Sigmoid colon (tissue), 4 donors: Measurements from ENCODE around the gene APOB.

Experiments
- CTCF ChIP-seq, 4 experiments: fragments of 450-650 bp in 3 of 4; fragments of 200-600 bp in 1 of 4; IDR thresholded peaks; one replicate each; pipeline ENCODE4 v1.5.1; 2016 to 2019; ENCODE audit warnings: antibody characterized with exemption in 4 of 4, mild to moderate bottlenecking in 3 of 4, moderate library complexity in 2 of 4
- EP300 ChIP-seq, 4 donors: sonication (generic); formaldehyde crosslinking; IDR thresholded peaks; one replicate each; pipeline ENCODE4 v1.6.1; 2017; ENCODE audit warnings: antibody characterized with exemption in 4 of 4
- POLR2A ChIP-seq, 2 donors: fragments of 450-650 bp; IDR thresholded peaks; one replicate each; pipeline ENCODE4 v1.6.1; 2016; ENCODE audit warnings: antibody characterized with exemption in 2 of 2, mild to moderate bottlenecking in 2 of 2, moderate library complexity in 2 of 2
- POLR2AphosphoS5 ChIP-seq, 4 donors: sonication (generic); formaldehyde crosslinking; IDR thresholded peaks; one replicate each; pipeline ENCODE4 v1.6.1; 2017; ENCODE audit warnings: antibody characterized with exemption in 4 of 4

DNA sequence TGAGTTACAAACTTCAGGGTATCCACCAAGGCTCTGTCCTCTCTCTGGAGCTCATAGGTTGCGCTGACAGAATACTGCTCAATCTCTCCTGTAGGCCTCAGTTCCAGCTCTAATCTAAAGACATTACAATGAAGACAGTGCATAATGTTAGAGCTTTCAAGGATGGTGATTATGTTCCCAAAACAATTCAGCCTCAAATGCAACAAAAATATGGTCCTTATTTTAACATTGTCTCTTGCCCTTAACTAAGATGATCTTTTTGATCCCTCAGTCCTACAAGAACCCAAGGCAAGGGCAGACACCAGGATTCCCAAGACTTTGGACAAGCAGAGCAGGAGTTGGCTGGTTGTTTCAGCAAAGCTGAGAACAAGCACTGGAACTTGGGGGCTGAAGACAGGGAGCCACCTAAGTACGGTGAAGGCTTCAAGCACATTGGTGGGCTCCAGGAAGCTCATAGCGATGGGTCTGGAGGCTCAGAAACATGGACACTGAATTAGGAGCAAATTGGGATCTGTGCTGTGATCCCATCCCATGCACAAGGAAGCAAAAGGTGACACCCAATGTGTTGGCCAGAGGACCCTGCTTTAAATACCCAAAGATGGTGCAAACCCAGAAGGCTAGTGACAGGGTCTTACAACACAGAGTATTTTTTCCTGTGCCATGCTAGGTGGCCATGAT lies 24.7 kb downstream of the APOB start:
- no peak for TF ChIP-seq POLR2A (IDR thresholded peaks at IDR 0.05)
- no peak for TF ChIP-seq CTCF (IDR thresholded peaks at IDR 0.05)
- TF ChIP-seq POLR2AphosphoS5 (IDR thresholded peaks at IDR 0.05), result no peak
- TF ChIP-seq EP300 (IDR thresholded peaks at IDR 0.05), result no peak
